Erythroblast (primary cell): ENCODE results near the gene TEX35.

Experiments
- GATA1 ChIP-seq: IDR thresholded peaks from 2 replicates; pipeline ENCODE4 v1.6.1; 2011; ENCODE audit warnings: low read depth, mild to moderate bottlenecking, control low read depth, low read length, moderate library complexity
- POLR2A ChIP-seq: IDR thresholded peaks from 2 replicates; pipeline ENCODE4 v1.6.1; 2011; ENCODE audit warnings: mild to moderate bottlenecking, low read length

GRCh38 chr1:178551307-178551706, 38.4 kb downstream of the TEX35 start:
- TF ChIP-seq POLR2A (no peak), GATA1 (no peak)
